ENCODE data around the gene TIFAB.

The TIFAB gene

DNA sequence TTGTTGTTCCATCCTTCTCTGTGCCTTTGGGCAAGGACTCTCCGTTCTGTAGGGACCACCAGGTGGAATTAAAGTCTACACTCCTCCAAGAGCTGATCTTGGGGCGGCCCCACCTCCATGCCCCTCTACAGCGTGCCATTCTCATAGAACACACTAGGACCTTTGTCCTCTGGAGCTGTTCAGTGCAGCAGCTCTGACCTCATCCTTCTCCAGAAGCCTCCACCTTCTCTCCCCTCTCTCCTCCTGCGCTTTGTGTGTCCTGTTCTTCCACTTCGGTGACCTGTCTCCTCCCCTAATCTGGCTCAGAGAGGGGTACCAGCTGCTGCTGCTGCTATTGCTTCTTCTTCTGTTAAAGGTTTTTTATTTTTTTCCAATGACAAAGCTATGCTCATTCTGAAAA lies 51.3 kb downstream of the TIFAB start:
- ChIA-PET CTCF (interaction anchor here (0.6 kb wide), 1 partner anchor 44 kb away, joined by 4 read pairs; no protein-coding TSS in a partner anchor), POLR2A (ENCODE audit: low non-redundant PET) (no interaction called here)
- DNase-seq (ENCODE audit: low spot score) = no peak
- H3K27ac ChIP-seq = no peak overlapping the region
- TF ChIP-seq, protein P1, sequence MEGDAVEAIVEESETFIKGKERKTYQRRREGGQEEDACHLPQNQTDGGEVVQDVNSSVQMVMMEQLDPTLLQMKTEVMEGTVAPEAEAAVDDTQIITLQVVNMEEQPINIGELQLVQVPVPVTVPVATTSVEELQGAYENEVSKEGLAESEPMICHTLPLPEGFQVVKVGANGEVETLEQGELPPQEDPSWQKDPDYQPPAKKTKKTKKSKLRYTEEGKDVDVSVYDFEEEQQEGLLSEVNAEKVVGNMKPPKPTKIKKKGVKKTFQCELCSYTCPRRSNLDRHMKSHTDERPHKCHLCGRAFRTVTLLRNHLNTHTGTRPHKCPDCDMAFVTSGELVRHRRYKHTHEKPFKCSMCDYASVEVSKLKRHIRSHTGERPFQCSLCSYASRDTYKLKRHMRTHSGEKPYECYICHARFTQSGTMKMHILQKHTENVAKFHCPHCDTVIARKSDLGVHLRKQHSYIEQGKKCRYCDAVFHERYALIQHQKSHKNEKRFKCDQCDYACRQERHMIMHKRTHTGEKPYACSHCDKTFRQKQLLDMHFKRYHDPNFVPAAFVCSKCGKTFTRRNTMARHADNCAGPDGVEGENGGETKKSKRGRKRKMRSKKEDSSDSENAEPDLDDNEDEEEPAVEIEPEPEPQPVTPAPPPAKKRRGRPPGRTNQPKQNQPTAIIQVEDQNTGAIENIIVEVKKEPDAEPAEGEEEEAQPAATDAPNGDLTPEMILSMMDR (conservative IDR thresholded peaks at IDR 0.05; ENCODE audit: low read depth) = no peak

DNA sequence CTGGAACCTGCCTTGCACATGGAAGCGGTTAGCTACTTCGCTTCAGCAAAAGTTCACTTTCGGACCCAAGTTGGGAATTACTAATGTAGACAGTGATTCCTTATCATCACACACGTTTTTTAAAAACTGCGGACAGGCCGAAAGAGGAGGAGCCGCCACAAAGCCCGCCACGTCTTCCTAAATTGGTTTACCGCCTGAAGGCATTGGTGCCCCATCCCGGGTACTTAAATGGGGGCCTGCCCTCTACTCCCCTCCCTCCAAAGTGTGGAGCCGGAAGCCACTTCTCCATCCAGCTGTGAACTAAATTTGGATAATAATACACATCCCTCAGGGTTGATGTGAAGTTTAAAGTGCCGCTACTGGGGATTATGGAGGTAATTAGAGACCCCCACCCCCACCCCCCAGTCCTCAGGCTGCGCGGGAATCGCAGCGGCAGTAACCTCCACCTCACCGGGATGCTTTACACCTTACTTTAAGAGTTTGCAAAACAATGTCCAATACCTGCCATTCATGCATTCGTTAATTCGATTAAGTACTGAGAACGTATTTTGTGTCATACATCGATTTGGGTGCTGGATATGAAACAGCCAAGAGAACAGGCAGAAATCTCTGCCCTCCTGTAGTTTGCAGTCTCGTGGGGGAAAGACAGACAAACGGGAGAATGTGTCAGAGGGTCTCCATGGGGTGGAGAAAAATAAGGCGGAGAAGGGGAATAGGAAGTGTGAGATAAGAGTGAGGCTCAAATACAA lies 52.2 kb downstream of the TIFAB start:
- no peak for DNase-seq (ENCODE audit: low spot score)
- CTCF ChIA-PET = interaction anchor here (0.6 to 0.7 kb wide), 2 partner anchors 166 to 665 kb away, joined by 3 to 4 read pairs; no protein-coding TSS in a partner anchor
- TF ChIP-seq, protein P1 (conservative IDR thresholded peaks at IDR 0.05; ENCODE audit: low read depth) = no peak
- POLR2A ChIA-PET (ENCODE audit: low non-redundant PET) = interaction anchor here (0.6 kb wide), 1 partner anchor 290 kb away, joined by 4 read pairs; no protein-coding TSS in a partner anchor
- H3K27ac ChIP-seq = peak overlapping the region; percentile 79

DNA sequence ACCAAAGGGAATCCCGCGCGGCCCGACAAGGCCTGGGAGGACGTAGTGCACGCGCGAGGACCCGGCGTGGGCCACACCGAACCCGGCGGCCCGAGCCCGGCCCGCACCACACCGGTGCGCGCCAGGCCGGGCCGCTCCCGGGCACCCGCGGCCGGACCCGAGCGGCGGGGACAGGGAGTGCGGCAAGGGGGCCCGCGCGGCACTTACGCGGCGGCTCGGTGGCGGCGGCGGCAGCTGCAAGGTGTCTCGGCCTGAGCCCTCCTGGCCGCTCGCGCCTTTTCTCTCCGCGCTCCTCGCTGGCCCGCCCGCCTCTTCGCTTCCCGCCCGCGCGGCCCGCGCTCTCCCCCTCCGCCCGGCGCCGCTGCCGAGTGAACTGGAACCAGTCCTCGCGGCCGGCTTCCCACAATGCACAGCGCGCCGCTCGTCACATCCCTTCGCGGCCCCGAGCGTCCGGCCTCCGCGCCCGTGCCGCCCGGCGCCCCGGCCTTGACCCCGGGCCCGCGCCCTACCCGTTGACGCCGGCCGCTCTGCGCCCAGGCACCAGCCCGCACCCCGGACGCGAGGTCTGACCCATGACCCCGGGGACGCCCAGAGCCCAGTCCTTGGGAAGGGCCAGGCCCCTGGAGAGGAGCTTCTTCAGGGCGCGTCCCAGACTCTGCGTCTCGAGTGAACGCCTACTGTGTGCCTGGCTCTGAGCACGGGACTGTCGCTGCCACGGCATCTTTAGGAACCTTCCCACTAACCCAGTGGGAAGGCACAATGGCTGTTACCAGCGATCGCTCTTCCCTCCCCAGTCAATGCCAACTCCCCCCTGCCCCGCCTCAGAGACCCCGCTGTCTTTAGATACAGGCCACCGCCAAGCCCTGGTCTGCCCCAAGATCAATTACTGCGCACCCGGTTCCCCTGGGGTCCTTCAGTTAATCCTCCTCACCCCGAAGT lies 53.0 kb downstream of the TIFAB start, which contains the start of gene MACROH2A1:
MACROH2A1 (minus strand) TSS at position 377 of the 939 bp plus-strand sequence. CDS start 10,138 bp downstream, outside the sequence.
- POLR2A ChIA-PET (ENCODE audit: low non-redundant PET) = interaction anchor here (0.6 kb wide), 1 partner anchor 289 kb away, joined by 4 read pairs; no protein-coding TSS in a partner anchor
- peak within 1 kb of the TSS; percentile 79 for H3K27ac ChIP-seq
- TF ChIP-seq, protein P1 (conservative IDR thresholded peaks at IDR 0.05; ENCODE audit: low read depth) = no peak
- peak; percentile 85 for DNase-seq (ENCODE audit: low spot score)
- CTCF ChIA-PET = interaction anchor here (0.6 to 0.7 kb wide), 2 partner anchors 167 to 666 kb away, joined by 3 to 4 read pairs; no protein-coding TSS in a partner anchor

DNA sequence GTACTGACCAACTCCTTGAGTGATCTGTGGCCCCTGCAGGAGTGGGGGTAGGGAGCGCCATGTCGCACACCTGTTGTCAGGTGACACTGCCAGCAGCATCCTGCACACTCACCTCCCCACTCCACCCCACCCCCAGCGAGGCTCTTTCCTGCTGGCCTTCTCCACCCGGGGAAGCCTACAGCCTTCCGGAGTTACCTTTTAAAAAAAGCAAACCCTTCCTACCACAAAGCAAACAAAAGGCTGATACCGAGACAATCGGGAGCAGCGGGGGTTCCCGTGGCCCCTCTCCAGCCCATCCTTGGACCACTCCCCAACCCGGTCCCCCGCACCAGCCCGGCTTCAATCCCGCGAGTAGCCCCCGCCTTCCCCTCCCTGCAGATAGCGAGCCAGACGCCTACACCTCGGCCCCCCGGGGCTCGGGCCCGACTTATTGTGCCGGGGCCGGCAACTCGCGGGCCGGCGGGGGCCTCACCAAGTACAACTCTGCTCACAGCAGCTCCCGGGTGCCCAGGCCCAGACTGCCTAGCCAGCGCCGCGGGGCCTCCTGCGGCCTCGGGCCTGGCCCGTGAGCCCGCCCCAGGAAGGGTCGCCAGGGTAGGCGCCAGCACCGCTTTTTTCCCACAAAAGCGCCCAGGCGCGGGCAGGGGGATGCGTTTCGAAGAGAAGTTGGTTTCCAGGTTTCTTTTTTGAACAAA lies 53.8 kb downstream of the TIFAB start:
- DNase-seq (ENCODE audit: low spot score) = peak; percentile 48
- ChIA-PET CTCF (interaction anchor here (1.0 kb wide), 1 partner anchor 90 kb away, joined by 3 read pairs; no protein-coding TSS in a partner anchor), POLR2A (ENCODE audit: low non-redundant PET) (no interaction called here)
- H3K27ac ChIP-seq = peak overlapping the region; percentile 79
- TF ChIP-seq, protein P1 (conservative IDR thresholded peaks at IDR 0.05; ENCODE audit: low read depth) = no peak

All from RWPE1 (cell line).